Smooth muscle cell (in vitro differentiated cells): Measurements from ENCODE around the gene KDM1B. TPM values are rescaled to one million over a fixed set of nuclear protein-coding genes. Genes with fewer than 3 reads are reported as not detected.

Experiments used
- DNase-seq: peaks from one replicate; lab custom pipeline; 2025; ENCODE audit not compliant: unreplicated experiment; lab: John Stamatoyannopoulos, UW
- H2AFZ ChIP-seq: fragments of 200-600 bp; sonication (generic); 2 replicates; pipeline ENCODE4 v1.6.0; 2016; ENCODE audit warnings: antibody characterized with exemption, low read depth, mild to moderate bottlenecking
- H3F3A ChIP-seq: fragments of 200-600 bp; sonication (generic); 2 replicates; pipeline ENCODE4 v1.6.0; 2017; ENCODE audit warnings: antibody characterized with exemption, low read depth
- H3K27ac ChIP-seq: fragments of 200-600 bp; sonication (generic); 2 replicates; pipeline ENCODE4 v1.5.1; 2016; ENCODE audit warnings: low read depth, mild to moderate bottlenecking
- H3K27me3 ChIP-seq: fragments of 200-600 bp; sonication (generic); 2 replicates; pipeline ENCODE4 v1.6.1; 2016; ENCODE audit warnings: low read depth, mild to moderate bottlenecking
- H3K36me3 ChIP-seq: fragments of 200-600 bp; sonication (generic); 2 replicates; pipeline ENCODE4 v1.5.1; 2016; ENCODE audit warnings: low read depth
- H3K4me1 ChIP-seq: fragments of 200-600 bp; sonication (generic); 2 replicates; pipeline ENCODE4 v1.5.1; 2016; ENCODE audit warnings: low read depth
- H3K4me2 ChIP-seq: fragments of 200-600 bp; sonication (generic); 2 replicates; pipeline ENCODE4 v1.6.0; 2016; ENCODE audit warnings: mild to moderate bottlenecking
- H3K4me3 ChIP-seq: fragments of 200-600 bp; sonication (generic); 2 replicates; pipeline ENCODE4 v1.5.1; 2016; ENCODE audit warnings: mild to moderate bottlenecking
- H3K79me2 ChIP-seq: fragments of 200-600 bp; sonication (generic); 2 replicates; pipeline ENCODE4 v1.6.0; 2016; ENCODE audit warnings: low read depth, mild to moderate bottlenecking
- H3K9ac ChIP-seq: fragments of 200-600 bp; sonication (generic); 2 replicates; pipeline ENCODE4 v1.6.0; 2016; ENCODE audit warnings: low read depth
- H3K9me3 ChIP-seq: fragments of 200-600 bp; sonication (generic); replicated peaks from 2 replicates; pipeline ENCODE4 v1.5.1; 2016; ENCODE audit warnings: low read depth
- H4K20me1 ChIP-seq: fragments of 200-600 bp; sonication (generic); 2 replicates; pipeline ENCODE4 v1.6.0; 2016; ENCODE audit warnings: low read depth
- CTCF ChIP-seq: fragments of 200-600 bp; sonication (generic); IDR thresholded peaks from 2 replicates; pipeline ENCODE4 v1.5.1; 2017; ENCODE audit warnings: borderline replicate concordance, mild to moderate bottlenecking, antibody characterized with exemption; ENCODE audit not compliant: insufficient read depth, poor library complexity, severe bottlenecking
- WGBS: methylation state at CpG from one replicate; pipeline ENCODE4 v1.1.7; 2016; ENCODE audit warnings: low lambda C conversion rate; 5-methylcytosine and 5-hydroxymethylcytosine counted together
- polyA plus RNA-seq: library from polyadenylated mRNA; unstranded; fragments of >200 nt; fragmentation: Nextera tagmentation; extraction: Ambion mirVana; gene quantifications from 2 replicates; pipeline ENCODE4 v1.2.1, GENCODE V29; 2016
- small RNA-seq: library from RNA; depleted of rRNA; stranded (forward); fragments of <200 nt; gene quantifications from one replicate; pipeline ENCODE3, GENCODE V24; 2014
- total RNA-seq: library from RNA; depleted of rRNA; stranded (reverse); fragments of >200 nt; gene quantifications from 2 replicates; pipeline ENCODE4 v1.2.3, GENCODE V29; 2014

KDM1B gene
- total and polyA plus RNA-seq, 2 experiments from 2014 or later = 8.2 to 15.8 TPM

- no peak overlapping the region for H2AFZ ChIP-seq
- no peak for DNase-seq
- no peaks in the 10 kb centered on the region for H3K36me3 ChIP-seq
- no peaks in the 10 kb centered on the region for H3K4me1 ChIP-seq
- no peak for TF ChIP-seq CTCF
- H3K9me3 ChIP-seq = no peaks in the 10 kb centered on the region
- no peaks in the 10 kb centered on the region for H3K79me2 ChIP-seq
- peaks cover 7% of the 10 kb centered on the region for H3F3A ChIP-seq
- peaks cover under 1% of the 10 kb centered on the region for H3K27me3 ChIP-seq
- H3K4me2 ChIP-seq = no peak overlapping the region
- WGBS = 91% methylated on average over 10 of the region's 10 CpGs
- H3K27ac ChIP-seq = no peak overlapping the region
- no peak overlapping the region for H3K4me3 ChIP-seq
- no peak overlapping the region for H3K9ac ChIP-seq
- no peaks in the 10 kb centered on the region for H4K20me1 ChIP-seq
Measured at GRCh38 chr6:18269717-18270116, 114.5 kb downstream of the KDM1B start.

GRCh38 chr6:18270216-18270615, 115.0 kb downstream of the KDM1B start:
- peaks cover 5% of the 10 kb centered on the region for H3K27me3 ChIP-seq
- no peak for TF ChIP-seq CTCF
- H3K4me2 ChIP-seq = no peak overlapping the region
- H2AFZ ChIP-seq = no peak overlapping the region
- peaks cover 2% of the 10 kb centered on the region for H3F3A ChIP-seq
- no peak overlapping the region for H3K27ac ChIP-seq
- no peaks in the 10 kb centered on the region for H3K4me1 ChIP-seq
- no peaks in the 10 kb centered on the region for H3K9me3 ChIP-seq
- H3K79me2 ChIP-seq = no peaks in the 10 kb centered on the region
- no peak overlapping the region for H3K9ac ChIP-seq
- WGBS = 95% methylated on average over 4 of the region's 4 CpGs
- H4K20me1 ChIP-seq = no peaks in the 10 kb centered on the region
- H3K36me3 ChIP-seq = no peaks in the 10 kb centered on the region
- no peak overlapping the region for H3K4me3 ChIP-seq
- DNase-seq = no peak

Small RNA genes lying within 50 kb of the gene (small RNA-seq; reads per million reads assigned to genes)
- gene RF00019 = not detected

Other genes starting within 250 kb of the KDM1B start
- 28.4 and 31.9 TPM in 2 replicates for gene KIF13A, start 167.8 kb upstream of the KDM1B start, total RNA-seq
- gene KIF13A, start 167.8 kb upstream of the KDM1B start, polyA plus RNA-seq = 10.4 and 15.9 TPM in 2 replicates
- 0.22 and 0.85 TPM in 2 replicates for gene NHLRC1, start 32.7 kb upstream of the KDM1B start, total RNA-seq
- gene NHLRC1, start 32.7 kb upstream of the KDM1B start, polyA plus RNA-seq = 0.42 and 1.3 TPM in 2 replicates
- gene TPMT, start 345 bp upstream of the KDM1B start, total RNA-seq = 9.6 TPM in 2 replicates
- 4.9 and 7.9 TPM in 2 replicates for gene TPMT, start 345 bp upstream of the KDM1B start, polyA plus RNA-seq
- gene DEK, start 109.1 kb downstream of the KDM1B start, total RNA-seq = 50.7 and 56.5 TPM in 2 replicates
- gene DEK, start 109.1 kb downstream of the KDM1B start, polyA plus RNA-seq = 33.5 and 33.7 TPM in 2 replicates
- 10.9 and 11.2 TPM in 2 replicates for gene RNF144B, start 231.9 kb downstream of the KDM1B start, total RNA-seq
- gene RNF144B, start 231.9 kb downstream of the KDM1B start, polyA plus RNA-seq = 3.1 and 3.4 TPM in 2 replicates